Activated T-helper 17 cell treated with anti-CD3 and anti-CD28 coated beads, Interleukin-2, amount 50 U/mL, for 72 hours (primary cell): ENCODE data around the gene CNNM4. TPM values are rescaled to one million over a fixed set of nuclear protein-coding genes. Genes with fewer than 3 reads are reported as not detected.
A peak's percentile ranks its signal among the peaks of the same experiment; 100 is the strongest.

Experiments used
- ATAC-seq: fragments of 150-1000 bp; cut with Tn5 transposase; replicated peaks from 2 replicates; pipeline ENCODE4 v1.10.0; 2021; ENCODE audit warnings: mild to moderate bottlenecking, moderate library complexity
- H3K27ac Mint-ChIP-seq: one replicate; pipeline ENCODE4 v1.8.0; 2022; ENCODE audit warnings: mixed read lengths
- H3K27me3 Mint-ChIP-seq: one replicate; pipeline ENCODE4 v1.8.0; 2022; ENCODE audit warnings: mixed read lengths
- H3K36me3 Mint-ChIP-seq: one replicate; pipeline ENCODE4 v1.8.0; 2022; ENCODE audit warnings: low read depth, mild to moderate bottlenecking, mixed read lengths
- H3K4me1 Mint-ChIP-seq: one replicate; pipeline ENCODE4 v1.8.0; 2022; ENCODE audit warnings: mixed read lengths
- H3K4me3 Mint-ChIP-seq: one replicate; pipeline ENCODE4 v1.8.0; 2022; ENCODE audit warnings: mild to moderate bottlenecking, mixed read lengths
- H3K9me3 Mint-ChIP-seq: one replicate; pipeline ENCODE4 v1.8.0; 2022; ENCODE audit warnings: mixed read lengths
- total RNA-seq, 2 donors: library from RNA; stranded (reverse); gene quantifications; one replicate each; pipeline ENCODE4 v1.2.3, GENCODE V29; 2022

CNNM4 gene
- total RNA-seq, 2 donors from 2014 or later: 7.5 to 8.7 TPM

GRCh38 chr2:96822786-96823185, 62.1 kb downstream of the CNNM4 start:
- Mint-ChIP-seq H3K36me3 (peaks cover 65% of the 10 kb centered on the region), H3K4me3 (no peak overlapping the region), H3K27me3 (no peaks in the 10 kb centered on the region), H3K4me1 (peaks cover 30% of the 10 kb centered on the region), H3K27ac (peak overlapping the region; percentile 43), H3K9me3 (no peaks in the 10 kb centered on the region)
- ATAC-seq: no peak

GRCh38 chr2:96823198-96823597, 62.5 kb downstream of the CNNM4 start:
- H3K27ac Mint-ChIP-seq: no peak overlapping the region
- peaks cover 26% of the 10 kb centered on the region for H3K4me1 Mint-ChIP-seq
- no peak overlapping the region for H3K4me3 Mint-ChIP-seq
- H3K36me3 Mint-ChIP-seq: peaks cover 65% of the 10 kb centered on the region
- H3K9me3 Mint-ChIP-seq: no peaks in the 10 kb centered on the region
- no peaks in the 10 kb centered on the region for H3K27me3 Mint-ChIP-seq
- ATAC-seq: no peak

DNA sequence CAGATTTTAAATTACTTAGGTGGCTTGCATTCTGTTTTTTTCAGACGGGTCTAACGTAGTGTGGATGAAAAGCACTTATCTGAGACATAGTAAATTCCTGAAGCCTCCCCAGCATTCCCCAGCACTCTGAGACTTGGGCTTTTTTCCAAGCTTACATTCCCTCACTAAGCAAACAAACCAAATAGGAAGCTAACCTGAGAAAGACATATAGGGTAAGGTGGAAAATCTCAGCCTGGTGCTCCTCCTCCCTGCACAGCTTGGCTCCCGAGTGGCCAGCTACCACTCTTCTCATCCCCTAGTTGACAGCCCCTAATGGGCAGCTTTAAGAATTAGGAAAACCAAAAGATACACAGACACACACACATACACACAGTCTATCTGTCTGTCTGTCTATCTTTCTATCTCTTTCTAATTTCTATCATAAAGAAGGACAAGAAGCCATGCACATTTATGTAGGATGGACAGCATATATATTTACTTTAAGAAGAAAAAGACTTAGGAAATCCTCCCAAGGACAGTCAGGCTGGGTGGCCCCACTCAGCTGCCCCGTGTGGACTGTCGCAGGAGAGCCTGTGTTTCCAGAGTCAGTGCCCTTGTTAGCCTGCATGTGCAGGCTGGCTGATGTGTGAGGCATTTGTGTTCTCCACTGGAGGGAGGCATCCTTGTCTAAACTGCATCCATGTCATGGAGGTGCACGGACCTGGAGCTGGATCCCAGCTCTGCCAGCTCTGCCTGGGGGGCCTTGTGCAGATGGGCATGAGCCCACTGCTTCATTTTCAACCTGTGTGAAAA, 63.6 kb downstream of the CNNM4 start:
- Mint-ChIP-seq H3K27me3 (no peaks in the 10 kb centered on the region), H3K4me1 (peaks cover 15% of the 10 kb centered on the region), H3K9me3 (no peaks in the 10 kb centered on the region), H3K36me3 (peaks cover 65% of the 10 kb centered on the region), H3K27ac (peak overlapping the region; percentile 5), H3K4me3 (no peak overlapping the region)
- ATAC-seq: no peak

DNA sequence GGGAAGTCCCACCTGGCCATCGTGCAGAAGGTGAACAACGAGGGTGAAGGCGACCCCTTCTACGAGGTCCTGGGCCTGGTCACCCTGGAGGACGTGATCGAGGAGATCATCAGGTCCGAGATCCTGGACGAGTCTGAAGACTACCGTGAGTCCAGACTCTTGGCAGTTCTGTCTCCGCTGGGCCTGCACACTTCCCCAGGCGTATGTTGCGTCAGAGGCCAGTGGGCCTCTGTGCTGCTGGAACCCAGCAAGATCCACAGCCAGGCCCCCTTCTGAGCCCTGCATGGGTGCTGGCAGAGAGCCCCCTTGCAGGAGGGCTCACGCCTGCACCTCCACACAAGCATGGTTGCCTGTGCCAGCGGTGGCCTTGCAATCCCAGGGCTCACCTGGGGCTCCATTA, 64.4 kb downstream of the CNNM4 start:
- Mint-ChIP-seq H3K36me3 (peaks cover 67% of the 10 kb centered on the region), H3K4me3 (no peak overlapping the region), H3K4me1 (peaks cover 8% of the 10 kb centered on the region), H3K27ac (no peak overlapping the region), H3K9me3 (no peaks in the 10 kb centered on the region), H3K27me3 (no peaks in the 10 kb centered on the region)
- ATAC-seq: no peak

GRCh38 chr2:96826546-96827278, 66.0 kb downstream of the CNNM4 start:
- Mint-ChIP-seq H3K27ac (no peak overlapping the region), H3K27me3 (no peaks in the 10 kb centered on the region), H3K4me1 (no peaks in the 10 kb centered on the region), H3K36me3 (peaks cover 79% of the 10 kb centered on the region), H3K4me3 (no peak overlapping the region), H3K9me3 (no peaks in the 10 kb centered on the region)
- ATAC-seq: no peak

DNA sequence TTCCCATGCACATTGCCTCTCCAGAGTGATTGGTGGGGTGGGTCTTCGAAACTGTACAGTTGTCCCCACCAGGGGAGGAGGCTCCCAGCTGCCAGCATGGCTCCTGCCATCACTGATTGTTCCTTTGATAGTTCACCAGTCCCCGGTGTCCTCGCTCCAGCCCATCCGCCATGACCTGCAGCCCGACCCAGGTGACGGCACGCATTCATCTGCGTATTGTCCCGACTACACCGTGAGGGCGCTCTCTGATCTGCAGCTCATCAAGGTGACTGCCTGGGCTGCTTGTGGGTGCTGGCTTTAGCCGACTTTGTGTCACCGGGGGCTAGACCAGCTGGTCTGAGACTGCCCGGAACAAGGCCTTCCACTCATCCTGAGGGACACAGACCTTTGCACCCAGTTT, 67.7 kb downstream of the CNNM4 start:
- peak overlapping the region; percentile 13 for H3K27ac Mint-ChIP-seq
- H3K36me3 Mint-ChIP-seq: peaks cover 89% of the 10 kb centered on the region
- H3K9me3 Mint-ChIP-seq: no peaks in the 10 kb centered on the region
- ATAC-seq: no peak
- no peaks in the 10 kb centered on the region for H3K27me3 Mint-ChIP-seq
- no peaks in the 10 kb centered on the region for H3K4me1 Mint-ChIP-seq
- H3K4me3 Mint-ChIP-seq: no peak overlapping the region

DNA sequence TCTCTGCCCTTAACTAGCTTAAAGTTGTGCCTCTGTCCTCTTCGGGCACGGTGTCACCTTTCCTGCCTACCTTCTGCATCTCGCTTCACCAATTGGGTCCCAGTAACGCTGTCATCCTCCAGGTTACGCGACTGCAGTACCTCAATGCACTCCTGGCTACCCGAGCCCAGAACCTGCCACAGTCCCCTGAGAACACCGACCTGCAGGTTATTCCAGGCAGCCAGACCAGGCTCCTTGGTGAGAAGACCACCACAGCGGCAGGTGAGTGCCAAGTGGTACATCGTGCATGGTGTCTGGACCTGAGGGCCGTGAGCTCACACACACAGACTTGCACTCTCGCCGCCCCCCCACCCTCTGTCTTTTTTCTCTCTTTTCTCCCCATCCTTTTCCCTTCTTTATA, 68.2 kb downstream of the CNNM4 start:
- Mint-ChIP-seq H3K36me3 (peaks cover 93% of the 10 kb centered on the region), H3K9me3 (no peaks in the 10 kb centered on the region), H3K4me1 (no peaks in the 10 kb centered on the region), H3K27me3 (no peaks in the 10 kb centered on the region), H3K27ac (peak overlapping the region; percentile 13), H3K4me3 (no peak overlapping the region)
- no peak for ATAC-seq

- no peaks in the 10 kb centered on the region for H3K27me3 Mint-ChIP-seq
- no peak overlapping the region for H3K4me3 Mint-ChIP-seq
- H3K4me1 Mint-ChIP-seq: no peaks in the 10 kb centered on the region
- peak overlapping the region; percentile 7 for H3K27ac Mint-ChIP-seq
- no peaks in the 10 kb centered on the region for H3K9me3 Mint-ChIP-seq
- H3K36me3 Mint-ChIP-seq: peaks cover 94% of the 10 kb centered on the region
- ATAC-seq: no peak
Observed at GRCh38 chr2:96830044-96830562, 69.4 kb downstream of the CNNM4 start.

DNA sequence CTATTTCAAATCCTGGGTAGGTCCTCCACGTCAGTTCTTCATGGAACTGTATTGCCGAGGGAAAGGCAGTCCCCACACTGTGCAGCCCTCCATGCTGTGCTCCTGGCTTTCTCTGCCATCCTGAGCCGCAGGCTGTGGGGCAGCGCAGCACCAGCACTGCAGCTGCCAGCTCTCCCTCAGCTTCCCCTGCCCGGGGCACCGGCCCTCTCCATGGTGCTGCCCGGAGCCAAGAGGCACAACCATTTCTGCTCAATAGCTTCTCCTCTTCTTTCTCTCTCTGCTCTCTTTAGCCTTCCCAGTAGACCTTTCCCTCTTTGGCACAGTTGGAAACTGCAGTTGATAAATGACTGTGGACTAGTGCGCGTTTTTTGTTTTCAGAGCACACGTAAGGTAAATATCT, 71.0 kb downstream of the CNNM4 start:
- Mint-ChIP-seq H3K4me1 (no peaks in the 10 kb centered on the region), H3K36me3 (peaks cover 96% of the 10 kb centered on the region), H3K9me3 (no peaks in the 10 kb centered on the region), H3K27me3 (no peaks in the 10 kb centered on the region), H3K4me3 (no peak overlapping the region), H3K27ac (no peak overlapping the region)
- no peak for ATAC-seq

GRCh38 chr2:96832408-96832753, 71.7 kb downstream of the CNNM4 start:
- H3K27ac Mint-ChIP-seq: no peak overlapping the region
- no peaks in the 10 kb centered on the region for H3K9me3 Mint-ChIP-seq

DNA sequence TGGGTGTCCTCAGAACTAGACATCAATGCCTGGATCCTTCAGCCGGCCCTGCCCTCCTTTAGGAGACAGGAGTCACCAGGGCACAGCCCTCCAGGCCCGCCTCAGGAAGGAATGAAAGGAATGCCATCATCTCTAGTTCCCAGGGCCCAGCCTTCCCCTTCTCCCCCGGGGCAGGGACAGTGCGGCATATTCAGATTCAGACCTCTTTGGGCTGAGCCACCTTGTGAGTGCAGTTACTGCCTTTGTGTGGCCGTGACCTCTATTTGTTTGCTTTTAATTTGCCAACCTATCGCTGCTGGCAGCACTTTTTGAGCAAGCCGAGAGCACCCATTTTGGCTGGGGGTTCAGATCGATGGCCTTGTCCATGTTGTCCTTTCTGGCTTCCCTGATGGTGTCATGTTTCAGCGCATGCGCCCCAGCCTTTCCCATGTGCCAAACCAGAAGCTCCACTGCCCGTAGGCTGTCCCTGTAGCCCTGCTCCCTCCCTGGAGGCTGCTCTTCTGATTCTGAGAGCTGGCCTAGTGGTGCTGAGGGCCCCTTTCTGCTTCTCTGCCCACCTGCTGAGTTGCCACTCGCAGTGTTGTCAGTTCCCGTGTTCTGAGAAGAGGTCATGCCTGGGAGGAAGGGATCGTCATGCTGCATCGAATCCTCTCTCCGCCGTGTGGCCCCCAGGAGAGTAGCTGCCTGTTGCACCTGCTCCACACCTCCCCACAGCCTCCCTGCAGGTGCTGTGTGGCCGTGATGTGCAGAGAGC, 72.2 kb downstream of the CNNM4 start:
- Mint-ChIP-seq H3K4me1 (no peaks in the 10 kb centered on the region), H3K27me3 (no peaks in the 10 kb centered on the region), H3K36me3 (peaks cover 86% of the 10 kb centered on the region), H3K9me3 (no peaks in the 10 kb centered on the region), H3K27ac (peak overlapping the region; percentile 37), H3K4me3 (no peak overlapping the region)
- ATAC-seq: no peak

More at GRCh38 chr2:96832408-96832753, 71.7 kb downstream of the CNNM4 start:
- Mint-ChIP-seq H3K27me3 (no peaks in the 10 kb centered on the region), H3K4me1 (no peaks in the 10 kb centered on the region), H3K4me3 (no peak overlapping the region), H3K36me3 (peaks cover 92% of the 10 kb centered on the region)
- ATAC-seq: no peak

DNA sequence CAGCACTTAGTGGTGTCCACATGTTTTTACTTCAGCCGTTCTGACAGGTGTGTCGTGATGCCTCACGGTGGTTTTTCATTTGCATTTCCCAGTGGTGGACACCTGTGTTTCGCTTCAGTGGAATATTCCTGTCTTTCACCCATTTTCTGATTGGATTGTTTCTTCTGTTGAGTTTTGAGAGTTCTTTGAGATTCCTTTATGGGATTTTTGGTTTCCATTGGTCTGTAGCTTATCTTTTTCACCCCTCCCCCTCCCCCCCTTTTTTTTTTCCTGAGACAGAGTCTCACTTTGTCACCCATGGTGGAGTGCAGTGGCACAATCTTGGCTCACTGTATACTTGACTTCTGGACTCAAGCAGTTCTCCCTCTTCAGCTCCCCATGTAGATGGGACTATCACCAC, 75.1 kb downstream of the CNNM4 start:
- H3K4me1 Mint-ChIP-seq: no peaks in the 10 kb centered on the region
- no peak for ATAC-seq
- H3K4me3 Mint-ChIP-seq: no peak overlapping the region
- H3K9me3 Mint-ChIP-seq: no peaks in the 10 kb centered on the region
- H3K27me3 Mint-ChIP-seq: no peaks in the 10 kb centered on the region
- H3K27ac Mint-ChIP-seq: no peak overlapping the region
- peaks cover 57% of the 10 kb centered on the region for H3K36me3 Mint-ChIP-seq

- no peak for ATAC-seq
- Mint-ChIP-seq H3K9me3 (no peaks in the 10 kb centered on the region), H3K4me3 (no peak overlapping the region), H3K4me1 (no peaks in the 10 kb centered on the region), H3K27me3 (no peaks in the 10 kb centered on the region), H3K36me3 (peaks cover 46% of the 10 kb centered on the region), H3K27ac (no peak overlapping the region)
Observed at GRCh38 chr2:96837575-96837974, 76.9 kb downstream of the CNNM4 start.

GRCh38 chr2:96838345-96839292, 77.9 kb downstream of the CNNM4 start:
- Mint-ChIP-seq H3K9me3 (no peaks in the 10 kb centered on the region), H3K4me3 (peak overlapping the region; percentile 45), H3K4me1 (no peaks in the 10 kb centered on the region), H3K36me3 (peaks cover 36% of the 10 kb centered on the region), H3K27ac (no peak overlapping the region), H3K27me3 (no peaks in the 10 kb centered on the region)
- ATAC-seq: peak; percentile 7
